Uterus (tissue), 4 donors: ENCODE results near the gene ANKFY1. TPM values are rescaled to one million over a fixed set of nuclear protein-coding genes. Genes with fewer than 3 reads are reported as not detected.
A peak's percentile ranks its signal among the peaks of the same experiment; 100 is the strongest.
"Not testable (repeated sequence)": the region's sequence is repeated elsewhere in the genome, so short reads cannot be mapped to it uniquely, and the experiment has no call there.

Source experiments
- DNase-seq, 2 donors: peaks; one replicate each; pipeline ENCODE4 v3.0.0-alpha.2; 2019 to 2020
- H3K27ac ChIP-seq, 2 donors: fragments of 200-600 bp; sonication (generic); 1 replicate in 1 of 2; 2 replicates in 1 of 2; pipeline ENCODE4 v1.5.1; 2016 to 2018
- H3K27me3 ChIP-seq, 2 donors: fragments of 200-600 bp; sonication (generic); one replicate each; pipeline ENCODE4 v1.5.1; 2018 to 2019; ENCODE audit warnings: control low read depth in 1 of 2
- H3K36me3 ChIP-seq, 2 donors: fragments of 200-600 bp; sonication (generic); one replicate each; pipeline ENCODE4 v1.5.1; 2019; ENCODE audit warnings: control low read depth in 1 of 2
- H3K4me1 ChIP-seq, 2 donors: fragments of 200-600 bp; sonication (generic); one replicate each; pipeline ENCODE4 v1.5.1; 2018 to 2019; ENCODE audit warnings: control low read depth in 1 of 2
- H3K4me3 ChIP-seq, 2 donors: fragments of 200-600 bp; sonication (generic); 1 replicate in 1 of 2; 2 replicates in 1 of 2; pipeline ENCODE4 v1.5.1; 2018 to 2019; ENCODE audit warnings: mild to moderate bottlenecking in 1 of 2
- H3K9me3 ChIP-seq, 2 donors: fragments of 200-600 bp; sonication (generic); one replicate each; pipeline ENCODE4 v1.5.1; 2019; ENCODE audit warnings: control low read depth in 1 of 2
- POLR2A ChIP-seq, 2 donors: fragments of 450-650 bp; IDR thresholded peaks; one replicate each; pipeline ENCODE4 v1.6.1; 2016; ENCODE audit warnings: antibody characterized with exemption in 2 of 2, mild to moderate bottlenecking in 1 of 2, moderate library complexity in 1 of 2
- intact Hi-C: fragments of 100-400 bp; cut with DNase I; formaldehyde crosslinking; loops from one replicate; pipeline ENCODE4 v1.15.1; 2023; ENCODE audit warnings: low total_unique reads
- total RNA-seq, 4 donors: library from RNA; depleted of rRNA in 3 of 4; stranded (reverse); fragments of >200 nt in 3 of 4; gene quantifications; one replicate each; pipeline versions ENCODE4 v1.1.0 to v1.2.4, GENCODE V29; 2014 to 2023
- TF ChIP-seq, protein P1 (sequence below), 4 experiments: fragments of 200-600 bp in 2 of 4; fragments of 450-650 bp in 2 of 4; sonication (generic) in 2 of 4; IDR thresholded peaks; one replicate each; pipeline ENCODE4 v1.5.1; 2016 to 2019; ENCODE audit warnings: antibody characterized with exemption in 4 of 4, mild to moderate bottlenecking in 2 of 4, moderate library complexity in 1 of 4
- donor health status: DM: yes; HTN: yes; CAD: no.

ANKFY1 gene
- total RNA-seq, 4 donors from 2014 or later = 17.6 to 69.5 (median 52.8) TPM

DNA sequence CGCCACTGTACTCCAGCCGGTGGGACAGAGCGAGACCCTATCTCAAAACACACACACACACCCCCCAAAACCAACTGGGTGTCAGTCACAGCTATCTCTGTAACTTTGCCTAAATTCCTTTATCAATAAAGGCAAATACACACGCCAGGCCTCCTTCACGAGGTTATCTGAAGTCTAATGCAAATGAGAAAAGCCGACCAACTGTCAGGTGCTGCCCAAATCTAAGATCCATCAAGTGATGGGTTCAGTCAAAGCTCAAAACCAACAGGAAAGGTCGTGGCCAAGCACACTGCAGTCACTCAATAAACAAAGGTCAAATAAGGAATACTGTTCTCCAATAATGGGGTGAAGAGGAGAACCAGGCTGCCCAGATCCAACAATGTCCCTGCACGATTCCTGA, 1.1 kb downstream of the ANKFY1 start:
- peak overlapping the region; percentile 57 to 78 for H3K4me3 ChIP-seq
- H3K27me3 ChIP-seq = no peaks in the 10 kb centered on the region
- TF ChIP-seq POLR2A (IDR thresholded peaks at IDR 0.05) = no peak
- TF ChIP-seq, protein P1, sequence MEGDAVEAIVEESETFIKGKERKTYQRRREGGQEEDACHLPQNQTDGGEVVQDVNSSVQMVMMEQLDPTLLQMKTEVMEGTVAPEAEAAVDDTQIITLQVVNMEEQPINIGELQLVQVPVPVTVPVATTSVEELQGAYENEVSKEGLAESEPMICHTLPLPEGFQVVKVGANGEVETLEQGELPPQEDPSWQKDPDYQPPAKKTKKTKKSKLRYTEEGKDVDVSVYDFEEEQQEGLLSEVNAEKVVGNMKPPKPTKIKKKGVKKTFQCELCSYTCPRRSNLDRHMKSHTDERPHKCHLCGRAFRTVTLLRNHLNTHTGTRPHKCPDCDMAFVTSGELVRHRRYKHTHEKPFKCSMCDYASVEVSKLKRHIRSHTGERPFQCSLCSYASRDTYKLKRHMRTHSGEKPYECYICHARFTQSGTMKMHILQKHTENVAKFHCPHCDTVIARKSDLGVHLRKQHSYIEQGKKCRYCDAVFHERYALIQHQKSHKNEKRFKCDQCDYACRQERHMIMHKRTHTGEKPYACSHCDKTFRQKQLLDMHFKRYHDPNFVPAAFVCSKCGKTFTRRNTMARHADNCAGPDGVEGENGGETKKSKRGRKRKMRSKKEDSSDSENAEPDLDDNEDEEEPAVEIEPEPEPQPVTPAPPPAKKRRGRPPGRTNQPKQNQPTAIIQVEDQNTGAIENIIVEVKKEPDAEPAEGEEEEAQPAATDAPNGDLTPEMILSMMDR (IDR thresholded peaks at IDR 0.05) = no peak
- intact Hi-C loops = loop anchor here (10.0 kb wide), 1 partner anchor 48 kb away; no protein-coding TSS in a partner anchor
- peaks cover 0 to 3% of the 10 kb centered on the region in 2 donors for H3K9me3 ChIP-seq
- no peaks in the 10 kb centered on the region for H3K36me3 ChIP-seq
- peaks cover 0 to 8% of the 10 kb centered on the region in 2 donors for H3K4me1 ChIP-seq
- DNase-seq = no peak
- peak overlapping the region; percentile 74 to 87 for H3K27ac ChIP-seq

DNA sequence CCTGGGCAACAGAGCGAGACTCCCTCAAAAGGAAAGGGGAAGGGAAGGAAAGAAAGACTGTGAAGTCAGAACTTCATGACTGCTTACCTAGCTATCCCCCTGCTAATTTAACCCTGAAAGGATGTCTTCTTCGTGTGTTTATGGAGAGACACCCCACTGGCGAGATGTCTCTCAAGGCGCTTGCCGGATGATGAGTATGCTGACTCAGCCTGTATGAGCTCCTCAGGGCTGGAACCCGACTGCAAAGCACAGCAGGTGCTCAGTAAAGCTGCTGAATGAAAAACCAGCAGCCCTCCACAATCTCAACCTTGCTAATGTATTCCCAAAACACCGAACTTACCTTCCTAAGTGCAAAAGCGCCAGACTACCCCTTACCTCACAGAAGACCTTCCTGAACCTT, 2.3 kb downstream of the ANKFY1 start:
- H3K4me3 ChIP-seq = no peak overlapping the region
- no peaks in the 10 kb centered on the region for H3K27me3 ChIP-seq
- H3K36me3 ChIP-seq = no peaks in the 10 kb centered on the region
- H3K4me1 ChIP-seq = peaks cover 0 to 8% of the 10 kb centered on the region in 2 donors
- H3K9me3 ChIP-seq = peaks cover 0 to 3% of the 10 kb centered on the region in 2 donors
- no peak for TF ChIP-seq POLR2A (IDR thresholded peaks at IDR 0.05)
- TF ChIP-seq, protein P1 (IDR thresholded peaks at IDR 0.05) = no peak
- DNase-seq = no peak
- H3K27ac ChIP-seq = no peak overlapping the region
- intact Hi-C loops = loop anchor here (10.0 kb wide), 1 partner anchor 47 kb away; no protein-coding TSS in a partner anchor

DNA sequence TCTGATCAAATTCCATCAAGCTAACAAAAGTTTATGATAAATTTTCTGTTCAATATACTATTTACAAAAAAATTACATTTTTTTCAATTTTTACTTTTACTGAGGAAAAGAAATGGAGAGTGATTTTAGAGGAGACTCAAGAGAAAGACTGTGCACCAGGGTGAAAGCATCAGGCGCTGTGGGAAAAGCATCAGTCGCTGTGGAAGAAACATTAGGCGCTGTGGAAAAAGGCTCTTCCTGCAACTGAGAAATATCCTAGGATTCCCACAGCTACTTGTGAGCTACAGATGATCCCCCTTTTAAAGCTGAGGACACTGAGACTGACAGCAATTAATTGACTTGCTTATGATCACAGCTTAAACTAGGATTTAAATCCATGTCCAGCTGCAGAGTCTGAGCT, 4.9 kb downstream of the ANKFY1 start:
- no peaks in the 10 kb centered on the region for H3K36me3 ChIP-seq
- DNase-seq = no peak
- H3K4me3 ChIP-seq = no peak overlapping the region
- peaks cover 0 to 8% of the 10 kb centered on the region in 2 donors for H3K4me1 ChIP-seq
- no peak overlapping the region for H3K27ac ChIP-seq
- TF ChIP-seq POLR2A (IDR thresholded peaks at IDR 0.05) = no peak
- TF ChIP-seq, protein P1 (IDR thresholded peaks at IDR 0.05) = no peak
- intact Hi-C loops = no loop called here
- H3K9me3 ChIP-seq = peaks cover 0 to 3% of the 10 kb centered on the region in 2 donors
- no peaks in the 10 kb centered on the region for H3K27me3 ChIP-seq

DNA sequence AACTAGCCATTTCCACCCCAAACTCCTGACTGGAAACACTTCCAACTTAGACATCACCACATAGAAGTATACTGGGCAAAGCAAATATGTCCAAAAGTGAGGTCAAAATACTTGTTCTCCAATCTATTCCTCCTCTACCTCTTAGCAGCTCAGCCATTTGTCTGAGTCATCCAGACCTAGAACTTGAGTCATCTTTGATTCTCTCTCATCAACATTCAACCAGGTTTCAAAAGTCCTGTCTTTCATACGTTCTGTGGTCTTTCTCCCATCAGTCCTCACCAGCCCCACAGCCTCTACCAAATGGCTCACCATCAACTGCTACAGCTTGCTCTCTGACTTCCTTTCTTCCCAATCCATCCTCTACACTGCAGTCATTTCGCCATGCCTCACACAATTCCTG, 6.8 kb downstream of the ANKFY1 start:
- TF ChIP-seq, protein P1 (IDR thresholded peaks at IDR 0.05) = no peak
- TF ChIP-seq POLR2A (IDR thresholded peaks at IDR 0.05) = no peak
- intact Hi-C loops = no loop called here
- no peaks in the 10 kb centered on the region for H3K36me3 ChIP-seq
- no peaks in the 10 kb centered on the region for H3K27me3 ChIP-seq
- H3K9me3 ChIP-seq = peaks cover 0 to 3% of the 10 kb centered on the region in 2 donors
- no peak for DNase-seq
- peaks cover 0 to 2% of the 10 kb centered on the region in 2 donors for H3K4me1 ChIP-seq
- H3K27ac ChIP-seq = no peak overlapping the region
- no peak overlapping the region for H3K4me3 ChIP-seq

DNA sequence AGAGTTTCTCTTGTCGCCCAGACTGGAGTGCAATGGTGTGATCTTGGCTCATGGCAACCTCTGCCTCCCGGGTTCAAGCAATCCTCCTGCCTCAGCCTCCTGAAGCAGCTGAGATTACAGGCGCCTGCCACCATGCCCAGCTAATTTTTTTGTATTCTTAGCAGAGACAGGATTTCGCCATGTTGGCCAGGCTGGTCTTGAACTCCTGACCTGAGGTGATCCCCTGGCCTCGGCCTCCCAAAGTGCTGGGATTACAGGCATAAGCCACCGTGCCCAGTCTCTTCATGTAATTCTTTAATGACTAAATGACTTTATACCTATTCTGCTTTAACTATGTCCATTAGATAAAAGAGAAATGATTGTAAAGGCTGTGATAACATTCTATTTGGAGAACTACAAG, 8.5 kb downstream of the ANKFY1 start:
- H3K27me3 ChIP-seq, intact Hi-C loops, DNase-seq, H3K4me1 ChIP-seq, H3K9me3 ChIP-seq, H3K4me3 ChIP-seq, H3K36me3 ChIP-seq: not testable (repeated sequence)
- peak overlapping the region in 1 of 2 donors; percentile 54 for H3K27ac ChIP-seq

DNA sequence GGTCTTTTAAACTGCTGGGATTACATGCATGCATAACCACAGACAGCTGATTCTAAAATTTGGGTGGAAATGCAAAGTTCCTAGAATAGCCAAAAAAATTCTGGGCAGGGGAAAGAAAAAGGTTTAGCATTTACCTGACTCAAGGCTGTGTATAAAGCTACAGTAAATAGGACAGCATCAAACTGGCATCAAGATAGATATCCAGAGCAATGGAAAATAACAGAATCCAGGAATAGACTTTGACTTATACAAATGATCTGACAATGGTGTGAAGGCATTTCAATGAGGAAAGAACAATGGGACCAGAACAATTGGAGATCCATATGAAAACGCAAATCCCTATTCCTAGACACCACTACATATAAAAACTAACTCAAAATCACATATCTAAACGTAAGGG, 12.9 kb downstream of the ANKFY1 start:
- TF ChIP-seq, protein P1 (IDR thresholded peaks at IDR 0.05) = no peak
- no peak for TF ChIP-seq POLR2A (IDR thresholded peaks at IDR 0.05)
- Histone ChIP-seq H3K27ac (no peak overlapping the region), H3K4me1 (peaks cover 0 to 4% of the 10 kb centered on the region in 2 donors), H3K9me3 (no peaks in the 10 kb centered on the region), H3K27me3 (no peaks in the 10 kb centered on the region), H3K4me3 (no peak overlapping the region), H3K36me3 (no peaks in the 10 kb centered on the region)
- no peak for DNase-seq
- intact Hi-C loops = no loop called here
